Cerebellar nuclear complex (tissue), 1 donor: ENCODE measurements around the gene NAP1L5.

Experiments used
- DNase-seq, 2 experiments: peaks; one replicate each; lab custom pipeline; 2025; lab: John Stamatoyannopoulos, UW

Gene NAP1L5

GRCh38 chr4:88722276-88722780, 24.7 kb upstream of the NAP1L5 start:
- DNase-seq: no peak

GRCh38 chr4:88720451-88721428, 23.1 kb upstream of the NAP1L5 start:
- no peak for DNase-seq

- no peak for DNase-seq
Measured at GRCh38 chr4:88719381-88719780, 21.8 kb upstream of the NAP1L5 start.

- no peak for DNase-seq
Measured at GRCh38 chr4:88718098-88718497, 20.5 kb upstream of the NAP1L5 start.

- no peak for DNase-seq
Measured at GRCh38 chr4:88713782-88714181, 16.2 kb upstream of the NAP1L5 start.

- no peak for DNase-seq
Measured at GRCh38 chr4:88709989-88710388, 12.4 kb upstream of the NAP1L5 start.

GRCh38 chr4:88706574-88706973, 8.9 kb upstream of the NAP1L5 start:
- peak in 1 of 2 experiments; percentile 49 for DNase-seq

GRCh38 chr4:88705805-88706492, 8.3 kb upstream of the NAP1L5 start:
- DNase-seq: no peak

- no peak for DNase-seq
Measured at GRCh38 chr4:88705223-88705622, 7.6 kb upstream of the NAP1L5 start.

- no peak for DNase-seq
Measured at GRCh38 chr4:88702782-88703181, 5.2 kb upstream of the NAP1L5 start.

- DNase-seq: no peak
Measured at GRCh38 chr4:88698519-88698918, 890 bp upstream of the NAP1L5 start.

- DNase-seq: no peak
Measured at GRCh38 chr4:88697141-88697540, 488 bp downstream of the NAP1L5 start.

GRCh38 chr4:88696630-88697029, 999 bp downstream of the NAP1L5 start:
- no peak for DNase-seq

GRCh38 chr4:88693792-88694191, 3.8 kb downstream of the NAP1L5 start:
- DNase-seq: no peak

GRCh38 chr4:88690355-88690754, 7.3 kb downstream of the NAP1L5 start:
- no peak for DNase-seq

GRCh38 chr4:88681209-88681608, 16.4 kb downstream of the NAP1L5 start:
- no peak for DNase-seq

GRCh38 chr4:88675543-88675942, 22.1 kb downstream of the NAP1L5 start:
- no peak for DNase-seq

GRCh38 chr4:88674979-88675378, 22.6 kb downstream of the NAP1L5 start:
- no peak for DNase-seq

- no peak for DNase-seq
Measured at GRCh38 chr4:88674565-88674964, 23.1 kb downstream of the NAP1L5 start.

- no peak for DNase-seq
Measured at GRCh38 chr4:88673886-88674285, 23.7 kb downstream of the NAP1L5 start.

- no peak for DNase-seq
Measured at GRCh38 chr4:88672987-88673386, 24.6 kb downstream of the NAP1L5 start.

- DNase-seq: no peak
Measured at GRCh38 chr4:88661739-88662138, 35.9 kb downstream of the NAP1L5 start.
